ENCODE results near the gene IL20RA. TPM values are rescaled to one million over a fixed set of nuclear protein-coding genes. Genes with fewer than 3 reads are reported as not detected.

IL20RA gene
- total RNA-seq, result not detected
- not detected for polyA plus RNA-seq
- not detected for total RNA-seq

- Mint-ChIP-seq H3K27me3 (peaks cover 81 to 90% (median 87%) of the 10 kb centered on the region in 5 donors), H3K36me3 (no peaks in the 10 kb centered on the region), H3K27ac (no peak within 1 kb of the TSS), H3K4me1 (peaks cover 0 to 10% (median 6%) of the 10 kb centered on the region in 7 donors), H3K9me3 (peaks cover 0 to 8% (median 0%) of the 10 kb centered on the region in 11 donors), H3K4me3 (peak within 1 kb of the TSS; percentile 66 to 85 (median 78))
- peaks cover 2 to 30% of the 10 kb centered on the region in 2 donors for H3K27me3 ChIP-seq (ENCODE audit: control insufficient read depth in 2 of 2, insufficient read depth in 2 of 2, low read length in 2 of 2)
- H3K27ac ChIP-seq (ENCODE audit: low read depth, low read length), result no peak within 1 kb of the TSS
- peak within 1 kb of the TSS; percentile 50 for H3K4me3 ChIP-seq (ENCODE audit: low read length)
- POLR2A ChIA-PET, result no interaction called here
- ATAC-seq (peak; percentile 49), DNase-seq (peak in 1 of 9 donors; percentile 11)
- no peaks in the 10 kb centered on the region for H3K36me3 ChIP-seq (ENCODE audit: control insufficient read depth in 2 of 3, insufficient read depth in 3 of 3, low read length in 3 of 3)
- CTCF ChIA-PET, result no interaction called here
- intact Hi-C loops (cut with micrococcal nuclease), result no loop called here
- no peaks in the 10 kb centered on the region for H3K4me1 ChIP-seq (ENCODE audit: control insufficient read depth in 2 of 2, insufficient read depth in 2 of 2, low read length in 2 of 2)
- H3K9me3 ChIP-seq (ENCODE audit: control insufficient read depth in 2 of 3, low read length in 3 of 3), result no peaks in the 10 kb centered on the region
Measured at GRCh38 chr6:137044366-137045221, at the start of gene IL20RA. Gene IL20RA (minus strand): TSS chr6:137044965. CDS start chr6:137044728, 237 bp downstream.

DNA sequence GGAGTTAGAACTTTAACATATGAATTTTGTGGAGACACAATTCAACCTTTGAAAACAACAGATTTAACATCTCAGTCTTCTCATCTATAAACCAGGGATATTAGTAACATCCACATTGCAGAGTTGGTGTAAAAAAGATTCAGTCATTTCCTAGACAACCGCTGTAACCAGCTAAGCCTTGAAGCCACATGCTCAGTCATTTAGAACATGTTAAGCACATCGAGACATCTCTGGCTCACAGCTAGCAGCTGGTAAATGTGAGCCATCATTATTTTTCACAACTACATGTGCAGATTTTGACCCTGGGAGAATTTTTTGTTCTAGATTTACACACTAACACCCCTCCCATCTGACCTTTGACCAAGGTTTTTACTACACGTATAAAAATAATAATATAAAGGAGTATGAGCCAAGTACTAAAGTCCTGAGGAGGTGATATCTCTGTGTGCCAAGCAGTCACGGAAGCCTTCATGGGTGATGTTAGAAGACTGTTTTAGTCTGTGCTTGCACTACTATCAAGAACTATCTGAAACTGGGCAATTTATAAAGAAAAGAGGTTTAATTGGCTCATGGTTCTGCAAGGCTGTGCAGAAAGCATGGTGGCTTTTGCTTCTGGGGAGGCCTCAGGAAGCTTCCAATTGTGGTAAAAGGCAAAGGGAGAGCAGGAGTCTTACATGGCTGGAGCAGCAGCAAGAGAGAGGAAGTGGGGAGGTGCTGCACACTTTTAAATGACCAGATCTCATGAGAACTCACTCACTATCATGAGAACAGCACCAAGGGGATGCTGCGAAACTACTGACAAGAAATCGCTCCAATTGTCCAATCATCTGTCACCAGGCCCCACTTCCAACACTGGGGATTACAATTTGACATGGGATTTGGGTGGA is 48.7 kb upstream of the IL20RA start:
- ATAC-seq, result no peak
- intact Hi-C loops (cut with micrococcal nuclease), result loop anchor here (1.0 to 10.0 kb wide), 13 partner anchors 61 to 1016 kb away; partner anchors contain the start of gene IFNGR1 (in 1 of the 2)
- Histone ChIP-seq H3K27me3 (ENCODE audit: control insufficient read depth in 2 of 2, insufficient read depth in 2 of 2, low read length in 2 of 2) (no peaks in the 10 kb centered on the region), H3K36me3 (ENCODE audit: control insufficient read depth in 2 of 3, insufficient read depth in 3 of 3, low read length in 3 of 3) (no peaks in the 10 kb centered on the region), H3K4me3 (ENCODE audit: low read length) (no peak overlapping the region), H3K4me1 (ENCODE audit: control insufficient read depth in 2 of 2, insufficient read depth in 2 of 2, low read length in 2 of 2) (peaks cover 0 to 3% of the 10 kb centered on the region in 2 donors), H3K27ac (ENCODE audit: low read depth, low read length) (no peak overlapping the region), H3K9me3 (ENCODE audit: control insufficient read depth in 2 of 3, low read length in 3 of 3) (no peaks in the 10 kb centered on the region)
- peaks cover 0 to 10% (median 0%) of the 10 kb centered on the region in 5 donors for H3K27me3 Mint-ChIP-seq
- peaks cover 0 to 41% (median 0%) of the 10 kb centered on the region in 7 donors for H3K4me1 Mint-ChIP-seq
- DNase-seq, result no peak
- no peaks in the 10 kb centered on the region for H3K9me3 Mint-ChIP-seq
- H3K27ac Mint-ChIP-seq, result peak overlapping the region in 1 of 9 donors; percentile 36
- no peaks in the 10 kb centered on the region for H3K36me3 Mint-ChIP-seq
- CTCF ChIA-PET, result interaction anchor here (0.7 to 1.9 kb wide), 6 partner anchors 10 to 544 kb away, joined by 3 to 22 read pairs (median 4); no protein-coding TSS in a partner anchor
- POLR2A ChIA-PET, result no interaction called here
- no peak overlapping the region for H3K4me3 Mint-ChIP-seq

GRCh38 chr6:137092018-137092417 is 47.3 kb upstream of the IL20RA start:
- peaks cover 0 to 36% (median 0%) of the 10 kb centered on the region in 7 donors for H3K4me1 Mint-ChIP-seq
- CTCF ChIA-PET, result no interaction called here
- POLR2A ChIA-PET, result no interaction called here
- Histone ChIP-seq H3K4me3 (ENCODE audit: low read length) (no peak overlapping the region), H3K9me3 (ENCODE audit: control insufficient read depth in 2 of 3, low read length in 3 of 3) (no peaks in the 10 kb centered on the region), H3K27me3 (ENCODE audit: control insufficient read depth in 2 of 2, insufficient read depth in 2 of 2, low read length in 2 of 2) (no peaks in the 10 kb centered on the region), H3K27ac (ENCODE audit: low read depth, low read length) (no peak overlapping the region), H3K36me3 (ENCODE audit: control insufficient read depth in 2 of 3, insufficient read depth in 3 of 3, low read length in 3 of 3) (no peaks in the 10 kb centered on the region), H3K4me1 (ENCODE audit: control insufficient read depth in 2 of 2, insufficient read depth in 2 of 2, low read length in 2 of 2) (peaks cover 0 to 3% of the 10 kb centered on the region in 2 donors)
- no peaks in the 10 kb centered on the region for H3K9me3 Mint-ChIP-seq
- peaks cover 0 to 10% (median 0%) of the 10 kb centered on the region in 5 donors for H3K27me3 Mint-ChIP-seq
- no peak overlapping the region for H3K27ac Mint-ChIP-seq
- intact Hi-C loops (cut with micrococcal nuclease), result loop anchor here in 1 of 2 donors (10.0 kb wide), 2 partner anchors 383 to 883 kb away; no protein-coding TSS in a partner anchor
- H3K4me3 Mint-ChIP-seq, result no peak overlapping the region
- ATAC-seq, result no peak
- H3K36me3 Mint-ChIP-seq, result no peaks in the 10 kb centered on the region
- no peak for DNase-seq

DNA sequence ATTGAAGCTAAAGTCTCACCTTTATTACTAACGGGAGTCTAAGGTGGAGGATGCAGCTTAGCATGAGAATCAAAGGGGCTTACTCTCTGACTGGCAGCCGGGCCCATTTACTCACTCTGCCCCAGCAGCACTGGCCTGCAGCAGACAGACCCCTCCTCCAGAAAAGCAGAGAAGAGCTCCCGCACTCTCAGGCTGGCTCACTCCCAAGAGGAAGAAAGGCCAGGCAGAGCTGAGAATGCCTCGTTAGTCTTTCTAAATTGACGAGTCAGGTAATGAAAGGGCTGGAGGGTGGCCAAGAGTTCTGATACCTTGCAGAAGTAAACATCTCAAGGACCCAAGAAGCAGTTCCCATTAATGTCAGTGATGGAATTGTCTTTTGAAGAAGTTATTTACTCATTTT is 44.5 kb upstream of the IL20RA start:
- Histone ChIP-seq H3K4me1 (ENCODE audit: control insufficient read depth in 2 of 2, insufficient read depth in 2 of 2, low read length in 2 of 2) (no peaks in the 10 kb centered on the region), H3K9me3 (ENCODE audit: control insufficient read depth in 2 of 3, low read length in 3 of 3) (no peaks in the 10 kb centered on the region), H3K4me3 (ENCODE audit: low read length) (no peak overlapping the region), H3K36me3 (ENCODE audit: control insufficient read depth in 2 of 3, insufficient read depth in 3 of 3, low read length in 3 of 3) (no peaks in the 10 kb centered on the region), H3K27ac (ENCODE audit: low read depth, low read length) (no peak overlapping the region), H3K27me3 (ENCODE audit: control insufficient read depth in 2 of 2, insufficient read depth in 2 of 2, low read length in 2 of 2) (no peaks in the 10 kb centered on the region)
- ATAC-seq (no peak), DNase-seq (no peak)
- Mint-ChIP-seq H3K4me3 (no peak overlapping the region), H3K36me3 (no peaks in the 10 kb centered on the region), H3K4me1 (peaks cover 0 to 14% (median 0%) of the 10 kb centered on the region in 7 donors), H3K27me3 (peaks cover 0 to 12% (median 4%) of the 10 kb centered on the region in 5 donors), H3K27ac (no peak overlapping the region), H3K9me3 (no peaks in the 10 kb centered on the region)
- intact Hi-C loops (cut with micrococcal nuclease), result no loop called here
- CTCF ChIA-PET, result no interaction called here
- POLR2A ChIA-PET, result no interaction called here

DNA sequence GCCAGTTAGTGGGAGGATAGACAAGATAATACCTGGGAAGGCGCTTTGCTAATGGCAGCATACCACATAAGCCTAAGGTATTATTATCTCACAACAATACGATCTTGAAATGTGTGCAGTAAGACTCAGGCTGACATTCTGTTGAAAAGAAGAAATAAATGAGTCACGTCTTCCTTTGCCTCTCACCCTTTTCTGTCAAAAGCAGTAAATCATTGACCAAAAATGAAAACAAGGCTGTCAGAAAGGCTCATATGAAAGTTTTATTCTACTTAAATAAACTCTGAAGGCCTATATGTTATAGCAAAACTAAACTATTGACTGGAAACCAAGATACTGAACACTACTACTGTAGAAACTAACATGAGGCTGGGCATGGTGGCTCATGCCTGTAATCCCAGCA is 43.1 kb upstream of the IL20RA start:
- DNase-seq, result no peak
- no peak overlapping the region for H3K27ac Mint-ChIP-seq
- Histone ChIP-seq H3K27ac (ENCODE audit: low read depth, low read length) (no peak overlapping the region), H3K4me1 (ENCODE audit: control insufficient read depth in 2 of 2, insufficient read depth in 2 of 2, low read length in 2 of 2) (no peaks in the 10 kb centered on the region), H3K9me3 (ENCODE audit: control insufficient read depth in 2 of 3, low read length in 3 of 3) (no peaks in the 10 kb centered on the region), H3K27me3 (ENCODE audit: control insufficient read depth in 2 of 2, insufficient read depth in 2 of 2, low read length in 2 of 2) (no peaks in the 10 kb centered on the region), H3K36me3 (ENCODE audit: control insufficient read depth in 2 of 3, insufficient read depth in 3 of 3, low read length in 3 of 3) (no peaks in the 10 kb centered on the region), H3K4me3 (ENCODE audit: low read length) (no peak overlapping the region)
- no peaks in the 10 kb centered on the region for H3K9me3 Mint-ChIP-seq
- no peak for ATAC-seq
- no peaks in the 10 kb centered on the region for H3K36me3 Mint-ChIP-seq
- intact Hi-C loops (cut with micrococcal nuclease), result no loop called here
- CTCF ChIA-PET, result no interaction called here
- peaks cover 2 to 20% (median 4%) of the 10 kb centered on the region in 5 donors for H3K27me3 Mint-ChIP-seq
- H3K4me1 Mint-ChIP-seq, result peaks cover 0 to 5% (median 0%) of the 10 kb centered on the region in 7 donors
- H3K4me3 Mint-ChIP-seq, result no peak overlapping the region
- POLR2A ChIA-PET, result no interaction called here

DNA sequence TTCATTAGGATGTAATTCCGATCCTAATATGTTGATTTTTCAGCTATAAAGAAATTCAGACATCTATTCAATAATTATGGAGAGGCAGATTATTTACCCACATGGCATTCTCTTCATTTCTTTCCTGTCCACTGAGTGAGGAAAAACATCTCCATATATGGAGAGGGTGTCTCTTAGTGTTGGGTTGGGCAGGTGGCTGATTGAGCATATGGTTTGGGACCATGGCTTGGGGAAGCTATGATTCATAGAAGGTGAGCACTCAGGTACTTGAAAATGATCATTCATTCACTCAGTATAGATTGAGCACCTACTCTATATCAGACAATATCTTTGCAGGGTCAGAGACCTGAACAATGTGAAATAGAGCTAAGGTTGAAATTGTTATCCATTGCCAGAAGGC is 41.3 kb upstream of the IL20RA start:
- H3K9me3 Mint-ChIP-seq, result no peaks in the 10 kb centered on the region
- POLR2A ChIA-PET, result no interaction called here
- intact Hi-C loops (cut with micrococcal nuclease), result no loop called here
- CTCF ChIA-PET, result interaction anchor here (0.6 to 2.3 kb wide), 2 partner anchors 11 to 12 kb away, joined by 3 to 6 read pairs; no protein-coding TSS in a partner anchor
- no peak for ATAC-seq
- H3K27ac Mint-ChIP-seq, result no peak overlapping the region
- DNase-seq, result no peak
- Histone ChIP-seq H3K9me3 (ENCODE audit: control insufficient read depth in 2 of 3, low read length in 3 of 3) (no peaks in the 10 kb centered on the region), H3K27me3 (ENCODE audit: control insufficient read depth in 2 of 2, insufficient read depth in 2 of 2, low read length in 2 of 2) (no peaks in the 10 kb centered on the region), H3K4me1 (ENCODE audit: control insufficient read depth in 2 of 2, insufficient read depth in 2 of 2, low read length in 2 of 2) (no peaks in the 10 kb centered on the region), H3K36me3 (ENCODE audit: control insufficient read depth in 2 of 3, insufficient read depth in 3 of 3, low read length in 3 of 3) (no peaks in the 10 kb centered on the region), H3K27ac (ENCODE audit: low read depth, low read length) (no peak overlapping the region), H3K4me3 (ENCODE audit: low read length) (no peak overlapping the region)
- H3K27me3 Mint-ChIP-seq, result peaks cover 5 to 30% (median 9%) of the 10 kb centered on the region in 5 donors
- peaks cover 0 to 5% (median 0%) of the 10 kb centered on the region in 7 donors for H3K4me1 Mint-ChIP-seq
- no peak overlapping the region for H3K4me3 Mint-ChIP-seq
- no peaks in the 10 kb centered on the region for H3K36me3 Mint-ChIP-seq
